SU-DHL-6 (cell line): Measurements from ENCODE around the gene NEGR1.

Experiments
- CTCF ChIP-seq: fragments of 200-600 bp; sonication (generic); IDR thresholded peaks from one replicate; pipeline ENCODE4 v1.5.1; 2017; ENCODE audit warnings: antibody characterized with exemption, mild to moderate bottlenecking, low read length, moderate library complexity; ENCODE audit not compliant: insufficient read depth, poor library complexity, severe bottlenecking
- EZH2phosphoT487 ChIP-seq: fragments of 200-600 bp; sonication (generic), shearing (Covaris generic); conservative IDR thresholded peaks from 2 replicates; pipeline ENCODE4 v1.6.1; 2018; ENCODE audit warnings: mild to moderate bottlenecking, antibody characterized with exemption, low read length, moderate library complexity, mixed read lengths

GRCh38 chr1:71618766-71619530 is 663.4 kb downstream of the NEGR1 start:
- no peak for TF ChIP-seq CTCF
- no peak for TF ChIP-seq EZH2phosphoT487
